ENCODE measurements around the gene ACER3.

Gene ACER3

GRCh38 chr11:77049026-77049425 is 188.3 kb downstream of the ACER3 start:
- H3K4me1 ChIP-seq (ENCODE audit: control insufficient read depth, insufficient read depth, low read length): peaks cover 4% of the 10 kb centered on the region; the same call in 1 of the 2 replicates
- H3K4me3 ChIP-seq (ENCODE audit: low read depth, low read length): no peak overlapping the region
- H3K9me3 ChIP-seq (ENCODE audit: control insufficient read depth, insufficient read depth, low read length): no peaks in the 10 kb centered on the region
- H3K27me3 ChIP-seq (ENCODE audit: control insufficient read depth, insufficient read depth, low read length): peaks cover 11% of the 10 kb centered on the region
- H3K36me3 ChIP-seq (ENCODE audit: control insufficient read depth, insufficient read depth, low read length): no peaks in the 10 kb centered on the region
- no peak overlapping the region for H3K9ac ChIP-seq (ENCODE audit: low read depth, low read length)
- H3K27ac ChIP-seq (ENCODE audit: low read depth, low read length): no peak overlapping the region

GRCh38 chr11:77051511-77051910 is 190.8 kb downstream of the ACER3 start:
- Histone ChIP-seq H3K27ac (ENCODE audit: low read depth, low read length) (no peak overlapping the region), H3K4me1 (ENCODE audit: control insufficient read depth, insufficient read depth, low read length) (peaks cover under 1% of the 10 kb centered on the region; the same call in 1 of the 2 replicates), H3K27me3 (ENCODE audit: control insufficient read depth, insufficient read depth, low read length) (no peaks in the 10 kb centered on the region), H3K9me3 (ENCODE audit: control insufficient read depth, insufficient read depth, low read length) (no peaks in the 10 kb centered on the region), H3K4me3 (ENCODE audit: low read depth, low read length) (no peak overlapping the region), H3K9ac (ENCODE audit: low read depth, low read length) (no peak overlapping the region), H3K36me3 (ENCODE audit: control insufficient read depth, insufficient read depth, low read length) (no peaks in the 10 kb centered on the region)

- no peaks in the 10 kb centered on the region for H3K9me3 ChIP-seq (ENCODE audit: control insufficient read depth, insufficient read depth, low read length)
- no peak overlapping the region for H3K9ac ChIP-seq (ENCODE audit: low read depth, low read length)
- no peaks in the 10 kb centered on the region for H3K4me1 ChIP-seq (ENCODE audit: control insufficient read depth, insufficient read depth, low read length)
- no peaks in the 10 kb centered on the region for H3K27me3 ChIP-seq (ENCODE audit: control insufficient read depth, insufficient read depth, low read length)
- H3K36me3 ChIP-seq (ENCODE audit: control insufficient read depth, insufficient read depth, low read length): no peaks in the 10 kb centered on the region
- H3K27ac ChIP-seq (ENCODE audit: low read depth, low read length): no peak overlapping the region
- no peak overlapping the region for H3K4me3 ChIP-seq (ENCODE audit: low read depth, low read length)
Measured at GRCh38 chr11:77052518-77052917, 191.8 kb downstream of the ACER3 start.

GRCh38 chr11:77053217-77054015 is 192.7 kb downstream of the ACER3 start:
- no peaks in the 10 kb centered on the region for H3K4me1 ChIP-seq (ENCODE audit: control insufficient read depth, insufficient read depth, low read length)
- H3K4me3 ChIP-seq (ENCODE audit: low read depth, low read length): no peak overlapping the region
- no peaks in the 10 kb centered on the region for H3K36me3 ChIP-seq (ENCODE audit: control insufficient read depth, insufficient read depth, low read length)
- H3K9me3 ChIP-seq (ENCODE audit: control insufficient read depth, insufficient read depth, low read length): no peaks in the 10 kb centered on the region
- H3K9ac ChIP-seq (ENCODE audit: low read depth, low read length): no peak overlapping the region
- no peak overlapping the region for H3K27ac ChIP-seq (ENCODE audit: low read depth, low read length)
- H3K27me3 ChIP-seq (ENCODE audit: control insufficient read depth, insufficient read depth, low read length): no peaks in the 10 kb centered on the region

- no peaks in the 10 kb centered on the region for H3K36me3 ChIP-seq (ENCODE audit: control insufficient read depth, insufficient read depth, low read length)
- H3K9me3 ChIP-seq (ENCODE audit: control insufficient read depth, insufficient read depth, low read length): no peaks in the 10 kb centered on the region
- H3K9ac ChIP-seq (ENCODE audit: low read depth, low read length): no peak overlapping the region
- no peak overlapping the region for H3K27ac ChIP-seq (ENCODE audit: low read depth, low read length)
- no peaks in the 10 kb centered on the region for H3K27me3 ChIP-seq (ENCODE audit: control insufficient read depth, insufficient read depth, low read length)
- no peaks in the 10 kb centered on the region for H3K4me1 ChIP-seq (ENCODE audit: control insufficient read depth, insufficient read depth, low read length)
- H3K4me3 ChIP-seq (ENCODE audit: low read depth, low read length): no peak overlapping the region
Measured at GRCh38 chr11:77054084-77054483, 193.4 kb downstream of the ACER3 start.

- Histone ChIP-seq H3K4me3 (ENCODE audit: low read depth, low read length) (no peak overlapping the region), H3K36me3 (ENCODE audit: control insufficient read depth, insufficient read depth, low read length) (no peaks in the 10 kb centered on the region), H3K27me3 (ENCODE audit: control insufficient read depth, insufficient read depth, low read length) (no peaks in the 10 kb centered on the region), H3K27ac (ENCODE audit: low read depth, low read length) (no peak overlapping the region), H3K9ac (ENCODE audit: low read depth, low read length) (no peak overlapping the region), H3K4me1 (ENCODE audit: control insufficient read depth, insufficient read depth, low read length) (no peaks in the 10 kb centered on the region), H3K9me3 (ENCODE audit: control insufficient read depth, insufficient read depth, low read length) (no peaks in the 10 kb centered on the region)
Measured at GRCh38 chr11:77055101-77055561, 194.4 kb downstream of the ACER3 start.

GRCh38 chr11:77055913-77056312 is 195.2 kb downstream of the ACER3 start:
- Histone ChIP-seq H3K27me3 (ENCODE audit: control insufficient read depth, insufficient read depth, low read length) (no peaks in the 10 kb centered on the region), H3K9me3 (ENCODE audit: control insufficient read depth, insufficient read depth, low read length) (no peaks in the 10 kb centered on the region), H3K27ac (ENCODE audit: low read depth, low read length) (no peak overlapping the region), H3K4me1 (ENCODE audit: control insufficient read depth, insufficient read depth, low read length) (no peaks in the 10 kb centered on the region), H3K36me3 (ENCODE audit: control insufficient read depth, insufficient read depth, low read length) (no peaks in the 10 kb centered on the region), H3K4me3 (ENCODE audit: low read depth, low read length) (no peak overlapping the region), H3K9ac (ENCODE audit: low read depth, low read length) (no peak overlapping the region)

- H3K27ac ChIP-seq (ENCODE audit: low read depth, low read length): no peak overlapping the region
- no peak overlapping the region for H3K9ac ChIP-seq (ENCODE audit: low read depth, low read length)
- no peaks in the 10 kb centered on the region for H3K36me3 ChIP-seq (ENCODE audit: control insufficient read depth, insufficient read depth, low read length)
- no peaks in the 10 kb centered on the region for H3K27me3 ChIP-seq (ENCODE audit: control insufficient read depth, insufficient read depth, low read length)
- no peaks in the 10 kb centered on the region for H3K9me3 ChIP-seq (ENCODE audit: control insufficient read depth, insufficient read depth, low read length)
- H3K4me3 ChIP-seq (ENCODE audit: low read depth, low read length): no peak overlapping the region
- H3K4me1 ChIP-seq (ENCODE audit: control insufficient read depth, insufficient read depth, low read length): no peaks in the 10 kb centered on the region
Measured at GRCh38 chr11:77056814-77057402, 196.2 kb downstream of the ACER3 start.

GRCh38 chr11:77057938-77058474 is 197.3 kb downstream of the ACER3 start:
- Histone ChIP-seq H3K27me3 (ENCODE audit: control insufficient read depth, insufficient read depth, low read length) (no peaks in the 10 kb centered on the region), H3K4me3 (ENCODE audit: low read depth, low read length) (no peak overlapping the region), H3K9ac (ENCODE audit: low read depth, low read length) (no peak overlapping the region), H3K9me3 (ENCODE audit: control insufficient read depth, insufficient read depth, low read length) (no peaks in the 10 kb centered on the region), H3K27ac (ENCODE audit: low read depth, low read length) (no peak overlapping the region), H3K4me1 (ENCODE audit: control insufficient read depth, insufficient read depth, low read length) (no peaks in the 10 kb centered on the region), H3K36me3 (ENCODE audit: control insufficient read depth, insufficient read depth, low read length) (no peaks in the 10 kb centered on the region)

- no peaks in the 10 kb centered on the region for H3K9me3 ChIP-seq (ENCODE audit: control insufficient read depth, insufficient read depth, low read length)
- no peak overlapping the region for H3K4me3 ChIP-seq (ENCODE audit: low read depth, low read length)
- no peaks in the 10 kb centered on the region for H3K36me3 ChIP-seq (ENCODE audit: control insufficient read depth, insufficient read depth, low read length)
- no peak overlapping the region for H3K9ac ChIP-seq (ENCODE audit: low read depth, low read length)
- no peaks in the 10 kb centered on the region for H3K27me3 ChIP-seq (ENCODE audit: control insufficient read depth, insufficient read depth, low read length)
- no peak overlapping the region for H3K27ac ChIP-seq (ENCODE audit: low read depth, low read length)
- H3K4me1 ChIP-seq (ENCODE audit: control insufficient read depth, insufficient read depth, low read length): no peaks in the 10 kb centered on the region
Measured at GRCh38 chr11:77058900-77059299, 198.2 kb downstream of the ACER3 start.

- H3K9ac ChIP-seq (ENCODE audit: low read depth, low read length): no peak overlapping the region
- no peaks in the 10 kb centered on the region for H3K36me3 ChIP-seq (ENCODE audit: control insufficient read depth, insufficient read depth, low read length)
- no peaks in the 10 kb centered on the region for H3K4me1 ChIP-seq (ENCODE audit: control insufficient read depth, insufficient read depth, low read length)
- no peak overlapping the region for H3K27ac ChIP-seq (ENCODE audit: low read depth, low read length)
- no peaks in the 10 kb centered on the region for H3K9me3 ChIP-seq (ENCODE audit: control insufficient read depth, insufficient read depth, low read length)
- 0 out of 2 replicates have a peak, but pooled peaks cover 2% of the 10 kb centered on the region for H3K27me3 ChIP-seq (ENCODE audit: control insufficient read depth, insufficient read depth, low read length)
- no peak overlapping the region for H3K4me3 ChIP-seq (ENCODE audit: low read depth, low read length)
Measured at GRCh38 chr11:77059806-77060205, 199.1 kb downstream of the ACER3 start.
